ENCODE results near the gene TEX47. TPM values are rescaled to one million over a fixed set of nuclear protein-coding genes. Genes with fewer than 3 reads are reported as not detected.

The TEX47 gene
- total RNA-seq, 1 donor from 2014 or later = not detected

DNA sequence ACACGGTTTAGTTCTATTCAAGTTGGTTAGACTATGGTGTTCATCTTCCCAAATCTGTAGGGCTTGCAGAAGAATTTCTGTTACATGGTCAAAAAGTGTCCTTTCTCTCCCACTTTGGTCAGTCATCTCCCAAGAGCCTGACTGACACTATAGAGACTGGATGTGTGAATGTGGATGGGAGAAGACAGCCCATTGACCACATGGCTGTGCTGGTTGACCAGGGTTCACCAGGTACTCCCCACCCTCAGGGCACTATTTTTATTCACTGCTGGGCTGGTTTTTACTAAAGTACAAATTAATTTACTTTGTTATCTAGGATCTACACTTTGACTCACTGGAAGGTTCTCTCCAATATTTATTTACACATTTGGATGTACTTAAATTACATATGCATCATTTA is 33.8 kb downstream of the TEX47 start:
- DNase-seq (ENCODE audit: low read depth) (no peak), FAIRE-seq (no peak)
- Histone ChIP-seq H3K27ac (ENCODE audit: low read depth, low read length) (no peak overlapping the region), H3K4me2 (ENCODE audit: low read length) (no peak overlapping the region), H4K20me1 (ENCODE audit: insufficient read depth, low read length) (no peaks in the 10 kb centered on the region), H3K27me3 (ENCODE audit: insufficient read depth, low read length) (peaks cover 23% of the 10 kb centered on the region), H3K4me3 (ENCODE audit: insufficient read depth, low read depth, low read length) (no peak overlapping the region), H2AFZ (ENCODE audit: low read depth, low read length) (no peak overlapping the region), H3K4me1 (ENCODE audit: insufficient read depth, low read length) (no peaks in the 10 kb centered on the region), H3K36me3 (ENCODE audit: insufficient read depth, low read length) (no peaks in the 10 kb centered on the region), H3K79me2 (ENCODE audit: insufficient read depth, low read length) (no peaks in the 10 kb centered on the region), H3K9me3 (ENCODE audit: insufficient read depth, low read depth, low read length) (no peaks in the 10 kb centered on the region), H3K9ac (ENCODE audit: low read length) (no peak overlapping the region)
- Mint-ChIP-seq H3K4me1 (ENCODE audit: low read depth, unreplicated experiment) (no peaks in the 10 kb centered on the region), H3K9me3 (ENCODE audit: unreplicated experiment) (no peaks in the 10 kb centered on the region), H3K27ac (ENCODE audit: unreplicated experiment) (no peak overlapping the region), H3K27me3 (ENCODE audit: low read depth, unreplicated experiment) (peaks cover 31% of the 10 kb centered on the region), H3K36me3 (ENCODE audit: low read depth, unreplicated experiment) (no peaks in the 10 kb centered on the region), H3K4me3 (ENCODE audit: unreplicated experiment) (no peak overlapping the region)
- TF ChIP-seq, protein P1, sequence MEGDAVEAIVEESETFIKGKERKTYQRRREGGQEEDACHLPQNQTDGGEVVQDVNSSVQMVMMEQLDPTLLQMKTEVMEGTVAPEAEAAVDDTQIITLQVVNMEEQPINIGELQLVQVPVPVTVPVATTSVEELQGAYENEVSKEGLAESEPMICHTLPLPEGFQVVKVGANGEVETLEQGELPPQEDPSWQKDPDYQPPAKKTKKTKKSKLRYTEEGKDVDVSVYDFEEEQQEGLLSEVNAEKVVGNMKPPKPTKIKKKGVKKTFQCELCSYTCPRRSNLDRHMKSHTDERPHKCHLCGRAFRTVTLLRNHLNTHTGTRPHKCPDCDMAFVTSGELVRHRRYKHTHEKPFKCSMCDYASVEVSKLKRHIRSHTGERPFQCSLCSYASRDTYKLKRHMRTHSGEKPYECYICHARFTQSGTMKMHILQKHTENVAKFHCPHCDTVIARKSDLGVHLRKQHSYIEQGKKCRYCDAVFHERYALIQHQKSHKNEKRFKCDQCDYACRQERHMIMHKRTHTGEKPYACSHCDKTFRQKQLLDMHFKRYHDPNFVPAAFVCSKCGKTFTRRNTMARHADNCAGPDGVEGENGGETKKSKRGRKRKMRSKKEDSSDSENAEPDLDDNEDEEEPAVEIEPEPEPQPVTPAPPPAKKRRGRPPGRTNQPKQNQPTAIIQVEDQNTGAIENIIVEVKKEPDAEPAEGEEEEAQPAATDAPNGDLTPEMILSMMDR (IDR thresholded peaks at IDR 0.05; ENCODE audit: insufficient read depth, low read depth, low read length) = no peak
- TF ChIP-seq EZH2 (IDR thresholded peaks at IDR 0.05; ENCODE audit: insufficient read depth, low read length) = no peak

DNA sequence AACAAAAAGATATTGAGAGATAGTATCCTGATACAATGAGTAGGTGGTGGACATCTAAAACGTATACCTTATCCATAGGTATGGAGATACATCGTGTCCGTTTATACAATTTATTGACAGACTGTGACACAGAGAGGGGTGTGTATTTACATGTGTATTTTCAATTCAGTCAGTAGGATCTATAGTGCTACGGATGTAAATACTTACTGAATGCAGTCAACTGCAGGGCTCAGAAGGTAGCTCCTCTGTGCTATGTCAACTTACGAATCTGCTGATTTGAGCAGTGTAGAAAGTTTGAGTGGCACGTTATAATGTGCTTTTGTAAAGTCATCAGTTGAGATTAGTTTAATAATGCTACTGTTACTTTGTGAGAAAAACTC is 35.4 kb downstream of the TEX47 start:
- Histone ChIP-seq H2AFZ (ENCODE audit: low read depth, low read length) (peak overlapping the region; percentile 51), H3K27me3 (ENCODE audit: insufficient read depth, low read length) (peaks cover 23% of the 10 kb centered on the region), H3K36me3 (ENCODE audit: insufficient read depth, low read length) (no peaks in the 10 kb centered on the region), H3K4me1 (ENCODE audit: insufficient read depth, low read length) (no peaks in the 10 kb centered on the region), H3K9me3 (ENCODE audit: insufficient read depth, low read depth, low read length) (no peaks in the 10 kb centered on the region), H3K4me2 (ENCODE audit: low read length) (peak overlapping the region; percentile 78), H3K4me3 (ENCODE audit: insufficient read depth, low read depth, low read length) (no peak overlapping the region), H3K9ac (ENCODE audit: low read length) (no peak overlapping the region), H3K79me2 (ENCODE audit: insufficient read depth, low read length) (no peaks in the 10 kb centered on the region), H4K20me1 (ENCODE audit: insufficient read depth, low read length) (no peaks in the 10 kb centered on the region), H3K27ac (ENCODE audit: low read depth, low read length) (no peak overlapping the region)
- H3K36me3 Mint-ChIP-seq (ENCODE audit: low read depth, unreplicated experiment) = no peaks in the 10 kb centered on the region
- peaks cover 35% of the 10 kb centered on the region for H3K27me3 Mint-ChIP-seq (ENCODE audit: low read depth, unreplicated experiment)
- H3K9me3 Mint-ChIP-seq (ENCODE audit: unreplicated experiment) = no peaks in the 10 kb centered on the region
- no peak for DNase-seq (ENCODE audit: low read depth)
- H3K27ac Mint-ChIP-seq (ENCODE audit: unreplicated experiment) = no peak overlapping the region
- H3K4me3 Mint-ChIP-seq (ENCODE audit: unreplicated experiment) = peak overlapping the region; percentile 77
- TF ChIP-seq, protein P1 (IDR thresholded peaks at IDR 0.05; ENCODE audit: insufficient read depth, low read depth, low read length) = no peak
- no peak for TF ChIP-seq EZH2 (IDR thresholded peaks at IDR 0.05; ENCODE audit: insufficient read depth, low read length)
- FAIRE-seq = no peak
- no peaks in the 10 kb centered on the region for H3K4me1 Mint-ChIP-seq (ENCODE audit: low read depth, unreplicated experiment)

- Histone ChIP-seq H3K36me3 (ENCODE audit: insufficient read depth, low read length) (no peaks in the 10 kb centered on the region), H3K27me3 (ENCODE audit: insufficient read depth, low read length) (peaks cover 23% of the 10 kb centered on the region), H3K4me3 (ENCODE audit: insufficient read depth, low read depth, low read length) (peak within 1 kb of the TSS; percentile 27), H4K20me1 (ENCODE audit: insufficient read depth, low read length) (no peaks in the 10 kb centered on the region), H3K4me1 (ENCODE audit: insufficient read depth, low read length) (no peaks in the 10 kb centered on the region), H3K9me3 (ENCODE audit: insufficient read depth, low read depth, low read length) (no peaks in the 10 kb centered on the region), H3K9ac (ENCODE audit: low read length) (no peak within 1 kb of the TSS), H3K4me2 (ENCODE audit: low read length) (peak within 1 kb of the TSS; percentile 78), H2AFZ (ENCODE audit: low read depth, low read length) (peak within 1 kb of the TSS; percentile 68), H3K27ac (ENCODE audit: low read depth, low read length) (no peak within 1 kb of the TSS), H3K79me2 (ENCODE audit: insufficient read depth, low read length) (no peaks in the 10 kb centered on the region)
- DNase-seq (ENCODE audit: low read depth) = no peak
- peak within 1 kb of the TSS; percentile 77 for H3K4me3 Mint-ChIP-seq (ENCODE audit: unreplicated experiment)
- no peaks in the 10 kb centered on the region for H3K36me3 Mint-ChIP-seq (ENCODE audit: low read depth, unreplicated experiment)
- H3K9me3 Mint-ChIP-seq (ENCODE audit: unreplicated experiment) = no peaks in the 10 kb centered on the region
- FAIRE-seq = no peak
- no peaks in the 10 kb centered on the region for H3K4me1 Mint-ChIP-seq (ENCODE audit: low read depth, unreplicated experiment)
- no peak within 1 kb of the TSS for H3K27ac Mint-ChIP-seq (ENCODE audit: unreplicated experiment)
- TF ChIP-seq, protein P1 (IDR thresholded peaks at IDR 0.05; ENCODE audit: insufficient read depth, low read depth, low read length) = no peak
- peak; percentile 68 for TF ChIP-seq EZH2 (IDR thresholded peaks at IDR 0.05; ENCODE audit: insufficient read depth, low read length)
- peaks cover 35% of the 10 kb centered on the region for H3K27me3 Mint-ChIP-seq (ENCODE audit: low read depth, unreplicated experiment)
Measured at GRCh38 chr7:88759230-88760135, 36.1 kb downstream of the TEX47 start, which contains the start of gene ZNF804B. Gene ZNF804B (plus strand): TSS chr7:88759700. CDS start chr7:88759977, 277 bp downstream.

All from astrocyte (in vitro differentiated cells and primary cell).